RCC 7860 (cell line): ENCODE data around the gene NFS1.
"Not testable (repeated sequence)": the region's sequence is repeated elsewhere in the genome, so short reads cannot be mapped to it uniquely, and the experiment has no call there.

Experiments
- DNase-seq: peaks from one replicate; pipeline ENCODE4 v3.0.0-alpha.2; 2015; ENCODE audit warnings: low spot score
- FAIRE-seq: peaks from 2 replicates; lab custom pipeline; 2012; peaks lifted over from hg19 to GRCh38; lab: Jason Lieb, UNC

Gene NFS1

DNA sequence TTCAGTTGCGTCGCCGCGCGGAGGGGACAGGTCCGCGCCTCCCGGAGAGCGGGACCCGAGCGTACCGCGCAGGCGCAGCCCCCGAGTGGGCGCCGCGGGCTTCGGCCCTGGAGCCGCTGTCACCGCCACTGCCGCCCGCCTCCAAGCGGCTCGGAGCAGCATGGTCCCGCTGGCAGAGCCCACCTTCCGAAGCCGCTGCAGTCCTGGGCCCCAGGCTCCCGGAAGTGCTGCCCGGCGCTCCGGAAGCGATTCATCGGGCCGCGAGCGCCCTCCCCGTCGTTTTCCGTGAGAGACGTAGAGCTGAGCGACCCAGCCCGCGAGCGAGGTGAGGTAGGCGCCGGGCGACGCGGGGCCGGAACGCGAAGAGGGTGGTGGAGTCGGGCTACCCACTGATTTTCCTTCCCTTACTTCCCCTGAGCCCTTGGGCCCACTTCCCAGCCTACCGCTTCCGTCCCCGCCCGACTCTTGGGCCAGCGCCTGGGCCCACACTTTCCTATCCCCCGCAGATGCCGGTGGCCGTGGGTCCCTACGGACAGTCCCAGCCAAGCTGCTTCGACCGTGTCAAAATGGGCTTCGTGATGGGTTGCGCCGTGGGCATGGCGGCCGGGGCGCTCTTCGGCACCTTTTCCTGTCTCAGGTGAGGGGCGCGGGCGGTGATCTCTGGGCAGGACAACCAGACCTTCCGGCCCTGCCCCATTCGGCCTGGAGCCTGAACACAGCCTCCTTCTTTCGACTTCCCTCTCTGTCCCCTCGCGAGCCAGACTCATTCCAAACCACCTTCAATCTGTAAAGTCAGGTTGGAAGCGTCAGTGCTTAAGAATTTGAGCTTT, at the start of gene NFS1, which contains the start of gene ROMO1:
NFS1 (minus strand) TSS at position 226 of the 830 bp plus-strand sequence; CDS start at position 162, 64 bp downstream.
ROMO1 (plus strand) TSS at position 279 of the 830 bp plus-strand sequence; CDS start at position 507, 228 bp downstream.
- DNase-seq (peak; percentile 72), FAIRE-seq (no peak)

DNA sequence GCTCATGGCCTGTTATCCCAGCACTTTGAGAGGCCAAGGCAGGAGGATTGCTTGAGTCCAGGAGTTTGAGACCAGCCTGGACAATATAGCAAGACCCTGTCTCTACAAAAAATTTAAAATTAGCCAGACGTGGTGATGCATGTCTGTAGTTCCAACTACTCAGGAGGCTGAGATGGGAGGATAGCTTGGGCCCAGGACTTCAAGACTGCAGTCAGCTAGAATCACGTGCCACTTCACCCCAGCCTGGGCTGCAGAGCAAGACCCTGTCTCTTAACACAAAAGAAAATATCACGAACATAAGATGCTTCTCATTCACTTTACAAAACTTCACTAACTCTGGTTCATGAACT, 45.3 kb upstream of the NFS1 start:
- not testable (repeated sequence) for FAIRE-seq, DNase-seq

DNA sequence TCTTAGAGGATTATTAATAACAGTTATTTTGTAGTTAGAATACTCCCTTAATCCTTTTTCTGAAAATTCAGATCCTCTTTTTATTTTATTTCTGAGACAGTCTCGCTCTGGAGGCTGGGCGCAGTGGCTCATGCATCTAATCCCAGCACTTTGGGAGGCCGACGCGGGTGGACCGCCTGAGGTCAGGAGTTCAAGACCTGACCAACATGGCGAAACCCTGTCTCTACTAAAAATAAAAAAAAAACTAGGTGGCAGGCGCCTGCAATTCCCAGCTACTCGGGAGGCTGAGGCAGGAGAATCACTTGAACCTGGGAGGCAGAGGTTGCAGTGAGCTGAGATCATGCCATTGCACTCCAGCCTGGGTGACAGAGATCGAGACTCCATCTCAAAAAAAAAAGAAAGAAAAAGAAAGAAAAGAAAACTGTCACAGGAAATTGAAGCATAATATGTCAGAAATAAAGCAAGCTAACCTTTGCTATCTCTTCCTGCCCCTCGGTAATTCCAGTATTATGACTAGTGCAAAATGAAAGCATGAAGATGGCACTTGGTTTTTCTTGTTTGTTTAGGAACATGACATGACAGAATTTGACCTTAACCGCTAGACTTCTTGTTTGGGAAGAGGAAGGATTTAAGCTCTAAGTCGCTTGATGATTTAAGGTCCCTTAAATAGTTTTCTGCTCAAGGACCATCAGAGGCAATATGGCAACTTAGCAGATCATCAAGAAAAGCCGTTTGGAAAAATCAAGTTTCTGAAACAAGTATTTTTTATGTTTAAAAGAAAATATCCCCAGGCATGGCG, 44.7 kb upstream of the NFS1 start:
- no peak for DNase-seq
- no peak for FAIRE-seq

DNA sequence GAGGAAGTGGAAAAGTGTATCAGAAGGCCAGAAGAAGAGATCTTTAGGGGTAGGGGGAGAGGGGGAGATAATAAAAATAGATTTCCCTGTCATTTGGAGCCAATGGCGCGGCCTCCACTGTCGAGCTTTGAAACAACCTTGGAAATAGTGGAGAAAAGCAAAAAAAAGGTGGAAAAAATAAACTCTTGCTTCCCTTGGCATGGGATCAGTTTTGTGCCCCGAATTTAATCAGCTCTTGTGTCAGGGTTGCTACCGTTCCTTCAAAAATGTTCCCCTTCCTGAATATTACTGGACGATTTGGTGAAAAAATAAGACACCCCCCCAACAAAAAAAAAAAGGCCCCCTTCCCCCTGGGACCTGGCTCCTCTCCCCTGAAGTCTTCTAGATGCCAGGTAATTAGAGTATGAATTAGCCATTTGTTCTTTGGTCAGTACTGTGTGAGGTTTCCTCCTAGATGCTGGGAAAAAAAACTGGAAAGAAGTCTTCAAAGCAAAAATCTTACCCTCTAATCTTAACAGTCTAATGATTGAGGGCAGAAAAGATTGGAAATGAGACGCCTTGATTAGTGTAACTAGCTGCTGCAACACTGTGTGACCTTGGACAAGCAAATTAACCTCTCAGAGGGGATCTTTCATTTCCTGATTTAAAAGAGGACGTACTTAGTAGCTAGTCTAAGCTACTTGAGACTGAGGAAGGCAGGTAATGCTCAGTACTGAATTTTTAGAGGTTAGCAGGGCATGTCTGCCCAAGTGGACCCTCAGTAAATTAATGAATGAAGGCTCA, 43.8 kb upstream of the NFS1 start:
- FAIRE-seq: no peak
- peak; percentile 20 for DNase-seq

DNA sequence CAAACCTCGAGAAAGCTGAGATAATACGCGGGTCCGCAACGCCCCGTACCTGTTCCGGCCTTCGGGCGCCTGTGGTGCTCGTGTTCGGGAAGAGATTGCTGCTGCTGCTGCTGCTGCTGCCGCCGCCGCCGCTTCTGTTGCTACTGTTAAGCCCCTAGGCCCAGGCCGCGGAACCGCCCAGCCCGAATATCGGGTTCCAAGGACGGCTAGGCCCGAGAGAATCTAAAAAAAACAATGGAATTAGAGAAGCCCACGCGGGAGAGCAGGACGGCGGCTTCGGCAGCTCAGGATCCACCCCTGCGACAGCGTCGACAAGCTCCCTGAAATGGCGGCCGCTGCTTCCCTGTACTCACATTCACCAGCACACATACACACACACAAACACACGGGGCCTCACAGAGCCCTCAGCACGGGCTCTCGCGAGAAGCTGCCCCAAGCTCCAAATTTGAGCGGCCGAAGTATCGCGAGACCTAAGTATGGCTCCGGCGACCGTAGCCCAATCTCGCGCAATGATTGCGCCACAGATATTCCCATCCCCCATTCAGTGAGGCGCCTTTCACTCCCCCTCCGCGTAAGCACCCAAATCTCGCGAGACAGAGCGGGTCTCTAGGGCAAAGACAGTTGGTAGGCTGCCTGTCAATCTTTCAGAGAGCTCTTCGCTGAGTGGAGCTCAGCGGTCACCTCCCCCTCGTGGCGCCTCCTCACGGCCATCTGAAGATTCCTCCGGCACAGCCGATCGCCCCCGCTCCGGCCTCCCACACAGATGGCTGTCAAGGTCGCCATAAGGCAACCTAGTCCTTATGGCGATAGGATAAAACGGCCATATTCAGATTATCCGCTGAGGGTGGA, 43.0 kb upstream of the NFS1 start, which contains the start of gene RBM39:
RBM39 (minus strand) TSS at position 369 of the 849 bp plus-strand sequence. CDS start 1,386 bp downstream, outside the sequence.
- DNase-seq (peak; percentile 100), FAIRE-seq (peak; percentile 93)

DNA sequence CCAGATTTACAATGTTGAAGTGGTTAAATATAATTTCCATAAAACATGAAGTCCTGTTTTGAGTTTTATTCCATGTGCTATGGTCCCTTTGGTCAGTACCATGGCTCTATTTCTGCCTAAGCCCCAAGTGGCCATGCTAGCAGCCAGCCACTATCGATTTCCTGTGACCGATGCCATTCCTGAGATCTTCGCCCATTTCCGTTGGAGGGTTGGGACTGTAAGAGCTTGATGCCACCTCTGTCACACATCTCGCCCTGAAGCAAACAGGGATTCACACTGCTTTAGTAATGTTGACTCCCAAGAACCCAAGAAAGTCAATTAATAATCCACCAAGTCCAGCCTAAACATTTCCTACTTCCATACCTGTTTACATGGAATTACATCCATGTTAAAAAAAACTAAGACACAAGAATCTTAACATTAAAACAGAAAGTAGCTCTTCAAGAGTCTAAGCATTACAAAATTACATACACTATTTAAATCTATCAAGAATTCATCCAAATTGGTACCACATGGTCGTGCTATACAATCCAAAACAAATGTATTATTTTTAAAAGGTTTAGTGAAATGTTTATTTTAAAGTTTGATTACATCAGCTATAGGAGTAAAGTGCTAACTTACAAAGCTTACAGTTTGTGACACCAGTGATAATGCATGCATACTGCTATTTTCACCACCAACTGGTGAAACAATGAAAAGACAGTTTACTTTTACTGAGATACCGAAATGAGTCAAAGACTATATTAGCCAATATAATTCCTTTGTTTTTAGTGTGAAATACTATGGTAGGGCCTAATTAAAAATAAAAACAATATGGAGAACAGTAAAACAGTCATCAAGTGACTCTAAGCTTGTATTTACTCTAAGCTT, 40.4 kb upstream of the NFS1 start:
- DNase-seq (peak; percentile 29), FAIRE-seq (peak; percentile 69)

DNA sequence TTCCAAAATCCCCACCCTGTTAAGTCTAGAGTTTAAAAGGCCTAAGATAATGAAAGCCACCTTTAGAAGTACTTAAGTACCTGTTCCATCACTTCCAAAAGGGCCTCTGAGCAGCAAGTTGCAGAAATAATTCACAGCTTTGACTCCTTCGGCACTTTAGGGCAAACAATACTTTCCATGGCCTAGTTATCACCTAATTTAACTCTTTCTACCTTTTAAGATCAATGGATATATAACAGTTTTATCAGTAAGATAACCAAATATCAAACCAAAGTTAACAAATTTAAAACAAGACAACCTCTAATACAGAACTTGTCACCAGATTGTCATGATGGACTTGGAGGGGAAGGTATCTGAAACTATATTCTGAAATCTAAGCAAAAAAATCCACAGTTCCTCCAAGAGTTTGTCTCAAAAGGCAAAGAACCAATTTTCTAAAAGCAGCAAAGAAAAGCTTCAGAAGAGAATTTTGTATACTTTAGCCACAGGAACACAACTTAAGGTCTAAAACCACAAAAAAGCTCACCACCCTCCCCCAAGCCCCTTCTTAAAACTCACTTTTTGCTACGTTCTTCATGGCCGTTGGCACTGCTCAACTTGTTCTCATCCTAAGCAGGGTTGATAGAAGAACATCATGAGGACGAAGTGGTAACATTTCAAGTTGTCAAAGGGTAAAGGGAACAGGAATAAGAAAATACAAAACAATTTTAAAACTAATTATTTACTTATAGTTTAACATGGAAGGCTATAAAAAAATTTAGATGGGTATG, 39.4 kb upstream of the NFS1 start:
- no peak for FAIRE-seq

DNA sequence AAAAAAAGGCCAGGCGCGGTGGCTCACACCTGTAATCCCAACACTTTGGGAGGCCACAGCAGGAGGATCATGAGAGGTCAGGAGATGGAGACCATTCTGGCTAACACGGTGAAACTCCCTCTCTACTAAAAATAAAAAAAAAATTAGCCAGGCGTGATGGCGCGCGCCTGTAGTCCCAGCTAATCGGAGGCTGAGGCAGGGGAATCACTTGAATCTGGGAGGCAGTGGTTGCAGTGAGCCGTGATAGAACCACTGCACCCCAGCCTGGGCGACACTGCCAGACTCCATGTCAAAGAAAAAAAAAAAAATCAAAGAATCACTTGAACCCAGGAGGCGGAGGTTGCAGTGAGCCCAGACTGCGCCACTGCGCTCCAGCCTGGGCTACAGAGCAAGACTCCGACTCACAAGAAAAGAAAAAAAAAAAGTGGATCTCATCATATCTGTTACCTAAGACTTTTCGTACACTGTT, 38.7 kb upstream of the NFS1 start:
- FAIRE-seq: no peak

More for the DNA sequence above, 39.4 kb upstream of the NFS1 start:
- no peak for DNase-seq

DNA sequence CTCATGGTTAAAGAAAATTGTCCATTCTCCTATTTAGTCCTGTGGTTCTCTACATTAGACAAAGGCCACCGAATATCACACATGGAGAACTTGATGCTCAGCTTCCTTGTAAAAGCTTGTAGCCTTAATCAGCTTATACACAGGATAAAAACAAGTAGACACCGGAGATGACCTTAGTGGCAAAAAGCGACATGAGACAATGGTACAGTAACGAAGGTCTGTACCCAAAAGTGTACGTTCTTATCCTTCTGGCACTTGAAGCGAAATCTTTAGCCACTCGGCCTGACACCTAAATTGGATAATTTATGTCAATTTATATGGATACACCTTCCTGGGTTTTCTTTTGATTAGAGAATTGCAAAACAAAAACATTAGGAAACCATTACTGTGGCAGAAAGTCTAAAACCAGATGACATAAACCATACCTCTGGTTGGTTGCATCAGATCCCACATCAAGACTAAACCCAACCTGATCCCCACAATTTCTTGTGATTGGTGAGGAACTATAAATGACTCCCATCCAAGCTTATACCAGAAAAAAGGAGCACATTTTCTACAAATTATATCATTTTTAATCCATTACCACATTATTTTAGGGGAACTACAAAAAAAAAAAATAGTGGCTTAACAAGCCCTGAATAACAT, 36.8 kb upstream of the NFS1 start:
- DNase-seq (no peak), FAIRE-seq (no peak)

More for the DNA sequence above, 38.7 kb upstream of the NFS1 start:
- no peak for DNase-seq

DNA sequence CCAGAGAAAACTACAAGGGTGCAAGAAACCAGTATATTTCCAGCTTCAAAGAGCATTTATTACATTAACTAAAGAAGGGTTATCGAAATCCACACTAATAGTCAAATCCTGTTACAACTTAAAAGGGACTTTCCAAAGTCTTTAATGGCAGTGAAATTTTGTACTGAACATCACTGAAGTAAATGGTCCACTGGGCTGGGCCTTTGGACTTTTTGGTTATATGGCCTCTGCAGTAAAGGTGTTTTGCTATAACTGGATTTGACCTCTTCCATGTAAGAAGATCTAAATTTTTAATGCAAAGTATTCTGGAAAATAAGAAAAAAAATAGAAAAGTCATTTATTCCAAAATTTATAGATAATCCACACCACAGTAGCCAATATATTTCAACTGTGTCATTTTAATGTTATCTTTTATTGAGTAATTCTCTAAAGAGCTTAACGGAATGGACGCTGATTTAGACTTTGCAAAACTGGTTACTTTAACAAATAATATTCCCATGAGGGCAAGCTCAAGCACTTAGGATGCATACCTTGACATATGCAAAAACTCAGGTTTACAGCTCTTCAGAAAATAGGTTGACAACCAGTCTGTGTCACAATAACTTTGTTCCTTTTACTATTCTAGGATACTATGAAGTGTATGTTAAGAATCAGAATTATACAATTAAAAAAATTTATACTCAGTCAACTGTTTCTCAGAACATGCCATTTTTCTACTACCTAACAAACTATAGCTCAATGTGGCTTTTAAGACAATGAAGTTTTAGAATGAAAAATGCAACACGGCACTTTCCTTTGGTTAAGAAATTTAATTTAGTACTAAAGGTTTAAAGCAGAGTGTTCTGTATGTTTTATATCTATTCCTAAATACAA, 35.9 kb upstream of the NFS1 start:
- FAIRE-seq (no peak), DNase-seq (no peak)

DNA sequence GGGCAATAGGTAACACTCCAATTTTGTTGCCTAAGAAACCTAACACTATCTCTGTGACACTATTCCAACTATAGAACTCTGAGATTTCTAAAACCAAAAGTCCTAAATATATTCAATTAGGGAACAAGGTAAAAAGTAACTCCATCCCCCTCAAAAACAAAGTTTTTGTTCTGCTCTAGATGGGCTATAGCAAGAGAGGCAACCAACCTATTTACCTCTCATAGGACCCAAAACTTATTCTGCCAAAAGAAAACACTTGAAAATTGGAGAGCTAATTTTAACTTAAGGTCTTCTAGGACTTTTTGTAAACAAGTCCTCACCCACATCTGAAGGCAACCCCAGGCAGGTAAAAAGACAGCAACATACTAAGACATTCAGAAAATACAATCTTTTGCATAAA, 35.2 kb upstream of the NFS1 start:
- DNase-seq: no peak
- FAIRE-seq: no peak

DNA sequence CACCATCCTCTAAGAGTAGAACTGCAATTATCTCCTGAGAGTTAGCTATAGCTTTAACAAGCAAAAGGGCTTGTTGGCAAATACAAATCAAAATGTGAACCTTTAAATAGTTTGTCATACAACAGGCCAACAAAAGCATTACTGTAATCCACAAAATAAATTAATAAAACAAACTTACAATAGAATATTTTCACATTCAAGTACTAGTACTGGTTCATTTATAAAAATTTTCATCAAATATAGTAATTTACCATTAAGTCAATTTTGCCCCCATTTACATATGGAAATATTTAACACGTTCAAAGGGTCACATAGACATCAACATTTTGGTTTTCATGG, 33.5 kb upstream of the NFS1 start:
- FAIRE-seq: no peak
- DNase-seq: no peak

DNA sequence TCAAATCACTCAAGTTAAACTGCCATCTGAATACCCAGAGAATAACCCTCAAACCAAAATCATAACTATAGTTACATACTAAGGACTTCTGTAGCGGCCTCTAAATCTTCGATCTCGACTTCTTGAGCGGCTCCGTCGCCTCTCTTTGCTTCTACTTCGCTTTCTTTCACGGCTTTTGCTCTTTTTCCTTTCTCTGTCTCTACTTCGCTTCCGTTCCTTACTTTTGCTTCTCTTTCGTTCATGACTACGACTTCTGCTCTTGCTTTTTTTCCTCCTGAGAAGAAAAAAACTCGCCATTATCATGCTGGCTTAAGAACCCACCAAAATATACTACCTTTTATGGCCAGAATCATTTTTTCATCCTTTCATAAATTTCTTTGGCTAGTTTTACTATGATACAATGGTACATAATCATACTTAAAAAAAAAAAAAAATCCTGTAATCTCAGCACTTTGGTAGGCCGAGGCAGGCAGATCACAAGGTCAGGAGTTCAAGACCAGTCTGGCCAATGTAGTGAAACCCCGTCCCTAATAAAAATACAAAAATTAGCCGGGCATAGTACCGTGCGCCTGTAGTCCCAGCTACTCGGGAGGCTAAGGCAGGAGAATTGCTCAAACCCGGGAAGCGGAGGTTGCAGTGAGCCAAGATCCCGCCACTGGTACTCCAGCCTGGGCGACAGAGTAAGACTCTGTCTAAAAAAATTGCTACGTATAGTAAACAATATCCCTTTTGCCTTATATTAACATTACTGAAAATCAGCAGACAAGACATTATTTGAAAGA, 32.9 kb upstream of the NFS1 start:
- DNase-seq: no peak
- no peak for FAIRE-seq

DNA sequence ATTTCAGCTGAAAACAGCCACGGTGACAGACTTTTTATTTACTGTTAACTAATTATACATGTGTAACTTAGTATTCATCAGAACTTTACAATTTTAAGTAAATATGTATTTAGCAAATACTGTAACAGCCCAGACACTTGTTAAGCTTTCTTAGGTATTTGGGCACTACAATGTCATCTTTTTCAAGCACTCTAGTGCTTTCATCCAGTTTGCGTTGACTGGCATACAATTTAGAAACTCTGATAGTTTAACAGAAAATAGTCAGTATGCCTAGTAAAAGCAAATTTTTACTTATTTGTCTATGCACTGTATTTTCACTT, 32.3 kb upstream of the NFS1 start:
- no peak for DNase-seq
- FAIRE-seq: no peak

DNA sequence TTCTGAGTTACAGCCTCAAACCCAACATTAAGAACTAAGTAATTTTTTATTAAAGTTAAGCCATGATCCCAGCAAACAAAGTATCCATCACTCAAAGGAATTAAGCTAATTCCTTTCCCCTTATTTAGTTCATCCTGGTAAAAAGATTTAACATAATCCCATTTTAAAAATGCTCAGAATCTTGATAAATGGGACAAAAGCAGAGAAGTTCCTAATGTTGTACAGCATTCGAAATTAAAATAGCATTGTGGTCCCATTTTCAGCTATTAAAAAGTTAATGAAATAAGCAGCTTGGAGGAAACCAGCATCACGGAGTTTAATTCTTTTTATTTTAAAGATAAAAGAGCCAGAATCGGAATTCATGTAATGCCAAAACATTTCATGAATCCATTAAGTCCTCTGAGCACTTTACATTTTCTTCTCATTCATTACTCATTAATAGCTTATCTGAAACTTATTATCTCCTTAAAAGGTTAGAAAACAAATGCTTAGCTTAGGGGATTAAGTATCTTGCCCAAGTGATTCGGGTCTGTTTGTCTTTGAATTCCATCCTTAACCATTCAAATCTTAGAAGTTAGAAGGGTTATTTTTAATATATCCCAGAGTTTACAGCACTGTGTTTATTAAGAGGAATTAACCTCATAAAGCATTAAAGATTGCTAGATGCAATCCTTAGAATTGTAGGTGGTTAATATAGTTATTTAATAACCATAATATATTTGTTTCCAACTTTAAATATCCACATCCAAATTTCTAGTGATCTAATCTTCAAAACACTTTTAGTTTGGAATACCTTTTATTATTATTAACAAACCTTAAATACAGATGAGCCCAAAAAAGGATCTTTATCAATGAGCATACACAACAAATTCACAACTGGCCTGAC, 31.7 kb upstream of the NFS1 start:
- no peak for FAIRE-seq
- DNase-seq: no peak
